ENCODE measurements around the gene LRP1B.

The LRP1B gene

GRCh38 chr2:141929331-141930252 is 201.2 kb downstream of the LRP1B start:
- TF ChIP-seq ZFX (IDR thresholded peaks at IDR 0.05; ENCODE audit: borderline replicate concordance): no peak
- TF ChIP-seq CTCF (IDR thresholded peaks at IDR 0.05): no peak
- H3K27ac ChIP-seq: no peak overlapping the region

DNA sequence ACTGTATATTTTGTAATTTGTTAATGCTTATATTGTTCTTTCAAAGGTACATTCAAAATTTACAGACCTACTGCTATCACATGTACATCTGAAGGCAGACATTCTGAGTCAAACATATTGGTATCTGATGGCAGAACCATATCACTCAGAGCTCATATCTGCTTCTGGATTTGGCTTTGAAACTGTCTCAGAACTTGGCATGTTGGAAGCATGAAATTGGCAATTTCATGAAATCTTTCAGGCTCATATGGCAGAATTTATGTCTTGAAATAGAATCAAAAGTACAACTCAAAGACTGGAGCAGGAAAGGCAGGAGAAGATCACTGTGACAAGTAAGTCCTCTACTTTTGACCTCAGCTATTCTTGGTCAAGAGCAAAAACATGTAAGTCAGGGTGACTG is 202.3 kb downstream of the LRP1B start:
- no peak overlapping the region for H3K27ac ChIP-seq
- TF ChIP-seq ZFX (IDR thresholded peaks at IDR 0.05; ENCODE audit: borderline replicate concordance) (no peak), CTCF (IDR thresholded peaks at IDR 0.05) (no peak)

- H3K27ac ChIP-seq: no peak overlapping the region
- TF ChIP-seq ZFX (IDR thresholded peaks at IDR 0.05; ENCODE audit: borderline replicate concordance) (no peak), CTCF (IDR thresholded peaks at IDR 0.05) (no peak)
Measured at GRCh38 chr2:141927536-141927935, 203.3 kb downstream of the LRP1B start.

DNA sequence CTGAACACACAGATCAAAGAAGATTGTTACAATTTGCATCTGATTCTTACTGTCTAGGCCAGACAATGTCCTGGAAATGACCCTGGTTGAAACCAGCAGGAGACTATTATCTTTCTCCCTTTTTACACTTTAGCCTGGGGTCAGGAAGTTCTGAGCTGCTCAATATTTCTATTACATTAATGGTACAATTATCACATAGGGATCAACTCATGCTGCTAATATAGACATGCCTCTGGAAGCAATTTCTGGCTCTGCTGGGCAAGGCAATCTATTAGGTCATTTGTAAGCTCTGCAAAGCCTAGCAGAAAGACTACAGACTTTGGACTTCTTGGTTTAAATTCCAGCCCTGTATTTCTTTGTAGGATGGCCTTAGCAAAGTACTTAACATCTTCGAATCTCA is 205.3 kb downstream of the LRP1B start:
- no peak overlapping the region for H3K27ac ChIP-seq
- TF ChIP-seq ZFX (IDR thresholded peaks at IDR 0.05; ENCODE audit: borderline replicate concordance): no peak
- no peak for TF ChIP-seq CTCF (IDR thresholded peaks at IDR 0.05)

- no peak for TF ChIP-seq ZFX (IDR thresholded peaks at IDR 0.05; ENCODE audit: borderline replicate concordance)
- no peak overlapping the region for H3K27ac ChIP-seq
Measured at GRCh38 chr2:141923657-141924056, 207.2 kb downstream of the LRP1B start.

- TF ChIP-seq CTCF (IDR thresholded peaks at IDR 0.05) (peak; percentile 51), ZFX (IDR thresholded peaks at IDR 0.05; ENCODE audit: borderline replicate concordance) (no peak)
- no peak overlapping the region for H3K27ac ChIP-seq
Measured at GRCh38 chr2:141911485-141912066, 219.2 kb downstream of the LRP1B start.

GRCh38 chr2:141906678-141907077 is 224.1 kb downstream of the LRP1B start:
- TF ChIP-seq CTCF (IDR thresholded peaks at IDR 0.05) (peak; percentile 42; the same call in 1 of the 2 replicates), ZFX (IDR thresholded peaks at IDR 0.05; ENCODE audit: borderline replicate concordance) (no peak)
- H3K27ac ChIP-seq: peak overlapping the region; percentile 5; the same call in 1 of the 2 replicates
